Erythroblast (primary cell): ENCODE measurements around the gene DIP2A.

Experiments
- GATA1 ChIP-seq: IDR thresholded peaks from 2 replicates; pipeline ENCODE4 v1.6.1; 2011; ENCODE audit warnings: low read depth, mild to moderate bottlenecking, control low read depth, low read length, moderate library complexity
- POLR2A ChIP-seq: IDR thresholded peaks from 2 replicates; pipeline ENCODE4 v1.6.1; 2011; ENCODE audit warnings: mild to moderate bottlenecking, low read length

DNA sequence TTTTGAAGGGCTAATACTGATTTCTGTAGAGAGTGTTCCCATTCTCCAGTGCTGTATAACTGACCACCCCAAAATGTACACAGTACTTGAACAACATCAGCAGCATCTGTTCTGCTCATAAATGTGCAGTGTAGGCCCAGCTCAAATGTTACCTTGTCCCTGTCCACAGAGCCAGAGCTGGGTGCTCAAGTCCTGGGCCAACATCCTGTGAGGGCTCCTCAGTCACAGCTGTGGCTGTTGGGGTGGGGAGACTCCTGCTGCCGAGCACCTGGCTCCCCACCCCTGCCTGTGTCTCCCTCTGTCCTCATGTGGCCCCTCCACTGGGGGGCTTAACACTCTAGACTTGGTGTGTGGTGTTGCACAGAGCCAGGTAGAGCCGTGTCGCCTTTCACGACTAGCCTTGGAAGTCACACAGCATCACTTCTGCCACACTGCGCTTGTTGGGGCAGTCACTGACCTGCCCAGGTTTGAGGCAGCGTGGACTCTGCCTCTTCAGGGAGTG, 30.5 kb downstream of the DIP2A start:
- no peak for TF ChIP-seq POLR2A
- TF ChIP-seq GATA1 = no peak
